Choroid plexus epithelial cell (primary cell): Measurements from ENCODE around the gene RET.

ENCODE experiments used
- DNase-seq: peaks from one replicate; pipeline ENCODE4 v3.0.0-alpha.2; 2010; ENCODE audit warnings: low read depth
- H3K4me3 ChIP-seq: 2 replicates; pipeline ENCODE4 v1.5.1; 2011; ENCODE audit warnings: low read depth, mild to moderate bottlenecking, control low read depth, low read length, moderate library complexity
- TF ChIP-seq, protein P1 (sequence below): conservative IDR thresholded peaks from 2 replicates; pipeline ENCODE4 v1.5.1; 2011; ENCODE audit warnings: low read depth, mild to moderate bottlenecking, control low read depth, inconsistent platforms, low read length, moderate library complexity

Gene RET

DNA sequence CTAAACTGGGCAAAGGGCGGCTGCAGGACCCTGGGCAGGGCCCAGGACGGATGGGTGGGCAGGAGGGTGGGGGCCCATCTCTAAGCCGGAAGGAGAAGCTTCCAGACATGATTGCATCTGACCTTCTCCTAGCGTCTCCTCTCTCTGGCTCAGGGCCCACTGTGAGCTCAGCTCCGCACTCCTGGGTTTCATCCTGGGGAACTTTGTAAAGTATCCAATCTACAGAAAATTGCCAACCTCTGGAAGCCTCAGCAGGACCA is 8.8 kb upstream of the RET start:
- TF ChIP-seq, protein P1, sequence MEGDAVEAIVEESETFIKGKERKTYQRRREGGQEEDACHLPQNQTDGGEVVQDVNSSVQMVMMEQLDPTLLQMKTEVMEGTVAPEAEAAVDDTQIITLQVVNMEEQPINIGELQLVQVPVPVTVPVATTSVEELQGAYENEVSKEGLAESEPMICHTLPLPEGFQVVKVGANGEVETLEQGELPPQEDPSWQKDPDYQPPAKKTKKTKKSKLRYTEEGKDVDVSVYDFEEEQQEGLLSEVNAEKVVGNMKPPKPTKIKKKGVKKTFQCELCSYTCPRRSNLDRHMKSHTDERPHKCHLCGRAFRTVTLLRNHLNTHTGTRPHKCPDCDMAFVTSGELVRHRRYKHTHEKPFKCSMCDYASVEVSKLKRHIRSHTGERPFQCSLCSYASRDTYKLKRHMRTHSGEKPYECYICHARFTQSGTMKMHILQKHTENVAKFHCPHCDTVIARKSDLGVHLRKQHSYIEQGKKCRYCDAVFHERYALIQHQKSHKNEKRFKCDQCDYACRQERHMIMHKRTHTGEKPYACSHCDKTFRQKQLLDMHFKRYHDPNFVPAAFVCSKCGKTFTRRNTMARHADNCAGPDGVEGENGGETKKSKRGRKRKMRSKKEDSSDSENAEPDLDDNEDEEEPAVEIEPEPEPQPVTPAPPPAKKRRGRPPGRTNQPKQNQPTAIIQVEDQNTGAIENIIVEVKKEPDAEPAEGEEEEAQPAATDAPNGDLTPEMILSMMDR, result no peak
- H3K4me3 ChIP-seq, result no peak overlapping the region
- no peak for DNase-seq

DNA sequence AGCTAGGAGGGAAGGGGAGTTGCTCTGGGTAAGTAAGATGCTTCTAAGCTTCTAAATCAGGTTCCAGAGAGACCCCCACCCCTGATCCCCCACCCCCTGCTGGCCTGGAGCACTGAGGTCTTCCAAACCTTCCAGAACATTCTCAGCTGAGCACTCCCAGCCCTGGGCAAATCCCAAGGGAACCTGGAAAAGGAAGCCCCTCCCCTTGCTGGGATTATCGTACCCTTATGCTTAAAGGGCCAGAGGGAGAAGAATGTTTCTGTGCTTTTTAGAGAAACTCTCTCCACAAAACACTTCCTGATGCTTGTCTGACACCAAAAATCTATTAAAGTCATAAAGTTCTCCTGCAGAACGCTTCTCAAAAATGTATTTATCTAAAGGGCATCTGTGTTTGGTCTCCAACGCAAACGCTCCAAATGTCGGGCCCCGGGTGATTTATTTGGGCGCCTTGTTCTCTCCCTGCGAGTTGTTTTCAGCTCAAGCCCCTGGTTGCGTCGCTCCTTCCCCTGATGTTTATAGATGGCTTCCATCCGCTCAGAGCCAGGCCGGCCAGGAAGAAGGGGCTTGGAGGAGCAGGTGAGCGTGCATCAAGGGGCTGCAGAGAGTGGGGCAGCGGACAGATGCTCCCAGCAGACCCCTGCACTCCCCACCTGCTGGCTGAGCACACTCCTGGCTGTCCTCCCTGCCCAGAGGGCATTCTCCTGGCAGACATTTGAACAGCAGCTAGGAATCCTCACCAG is 8.2 kb upstream of the RET start:
- TF ChIP-seq, protein P1, result no peak
- no peak for DNase-seq
- H3K4me3 ChIP-seq, result no peak overlapping the region

DNA sequence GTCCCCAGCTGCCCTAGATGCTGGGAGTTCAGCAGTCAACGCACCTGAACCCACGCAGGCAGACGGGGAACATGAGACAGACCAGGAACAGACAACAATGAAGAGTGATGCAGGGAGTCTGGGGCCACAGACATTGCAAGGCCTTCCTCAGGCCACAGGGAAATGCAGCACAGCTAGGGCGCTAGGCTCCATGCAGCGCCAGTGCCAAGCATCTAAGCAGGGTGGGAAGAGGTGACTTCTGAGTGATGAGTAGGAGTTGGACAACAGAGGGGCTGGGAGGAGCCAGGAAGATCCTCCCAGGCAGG is 7.7 kb upstream of the RET start:
- TF ChIP-seq, protein P1, result no peak
- no peak for DNase-seq
- H3K4me3 ChIP-seq, result no peak overlapping the region

DNA sequence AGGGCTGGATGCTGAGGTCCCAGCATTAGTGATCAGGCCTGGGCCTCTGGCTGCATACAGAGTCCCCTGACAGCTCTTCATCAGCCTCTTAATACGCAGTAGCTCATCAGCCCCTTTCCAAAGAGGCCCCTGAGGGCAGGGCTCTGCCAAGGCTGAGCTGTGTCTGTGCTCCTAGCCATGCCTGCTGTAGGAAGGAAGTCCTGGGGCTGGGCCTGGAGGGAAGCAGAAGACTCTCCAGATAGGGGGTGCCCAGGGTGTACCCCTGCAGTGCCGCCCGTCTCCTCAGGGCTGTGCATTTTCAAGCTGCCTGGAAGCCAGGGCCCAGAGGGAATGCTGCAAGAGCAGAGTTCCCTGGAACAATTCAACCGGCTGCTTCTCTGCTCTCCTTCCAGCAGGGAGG is 7.3 kb upstream of the RET start:
- no peak overlapping the region for H3K4me3 ChIP-seq
- TF ChIP-seq, protein P1, result no peak
- DNase-seq, result no peak

DNA sequence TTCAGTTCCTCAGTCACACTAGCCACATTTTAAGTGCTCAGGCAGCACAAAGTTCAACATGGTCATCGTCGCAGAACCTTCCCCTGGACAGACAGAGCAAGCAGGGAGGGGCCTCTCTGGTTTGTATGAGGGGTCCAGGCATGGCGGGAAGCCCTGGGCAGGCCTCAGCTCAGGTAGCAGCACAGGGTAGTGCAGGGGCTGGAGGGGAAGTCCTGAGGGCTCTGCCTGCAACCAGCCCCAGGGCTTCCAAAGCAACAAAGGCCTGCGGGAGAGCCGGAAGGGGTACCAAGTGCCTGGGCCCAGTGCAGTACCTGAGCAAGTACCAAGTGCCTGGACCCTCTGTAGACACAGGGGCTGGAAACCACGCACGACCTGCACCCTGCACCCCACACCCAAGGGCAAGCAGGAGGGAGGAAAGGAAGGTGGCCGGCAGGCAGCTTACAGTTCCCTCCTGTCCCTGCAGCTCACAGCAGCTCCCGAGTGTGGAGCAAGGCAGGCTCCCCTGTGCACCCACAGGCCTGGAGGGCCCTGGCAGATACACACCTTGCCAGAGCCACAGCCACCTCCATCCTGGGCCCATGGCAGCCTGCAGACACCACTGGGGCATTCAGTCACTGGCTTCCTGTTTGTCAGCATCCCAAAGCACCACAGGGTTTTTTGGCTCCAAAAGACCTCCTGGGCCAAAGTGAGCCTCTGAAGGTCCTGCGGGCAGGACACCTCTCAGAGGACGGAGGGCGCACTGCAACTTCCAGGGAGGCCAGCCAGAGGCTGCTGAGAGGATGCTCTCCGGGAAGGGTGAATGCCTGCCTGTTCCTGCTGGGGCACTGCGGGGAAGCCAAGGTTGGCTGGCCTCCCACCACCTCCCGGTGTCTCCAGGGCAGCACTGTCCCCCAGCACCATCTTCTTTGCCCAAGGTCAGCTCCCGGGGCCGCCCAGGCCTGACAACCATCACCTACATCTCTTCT is 6.5 kb upstream of the RET start:
- no peak overlapping the region for H3K4me3 ChIP-seq
- TF ChIP-seq, protein P1, result no peak
- no peak for DNase-seq

DNA sequence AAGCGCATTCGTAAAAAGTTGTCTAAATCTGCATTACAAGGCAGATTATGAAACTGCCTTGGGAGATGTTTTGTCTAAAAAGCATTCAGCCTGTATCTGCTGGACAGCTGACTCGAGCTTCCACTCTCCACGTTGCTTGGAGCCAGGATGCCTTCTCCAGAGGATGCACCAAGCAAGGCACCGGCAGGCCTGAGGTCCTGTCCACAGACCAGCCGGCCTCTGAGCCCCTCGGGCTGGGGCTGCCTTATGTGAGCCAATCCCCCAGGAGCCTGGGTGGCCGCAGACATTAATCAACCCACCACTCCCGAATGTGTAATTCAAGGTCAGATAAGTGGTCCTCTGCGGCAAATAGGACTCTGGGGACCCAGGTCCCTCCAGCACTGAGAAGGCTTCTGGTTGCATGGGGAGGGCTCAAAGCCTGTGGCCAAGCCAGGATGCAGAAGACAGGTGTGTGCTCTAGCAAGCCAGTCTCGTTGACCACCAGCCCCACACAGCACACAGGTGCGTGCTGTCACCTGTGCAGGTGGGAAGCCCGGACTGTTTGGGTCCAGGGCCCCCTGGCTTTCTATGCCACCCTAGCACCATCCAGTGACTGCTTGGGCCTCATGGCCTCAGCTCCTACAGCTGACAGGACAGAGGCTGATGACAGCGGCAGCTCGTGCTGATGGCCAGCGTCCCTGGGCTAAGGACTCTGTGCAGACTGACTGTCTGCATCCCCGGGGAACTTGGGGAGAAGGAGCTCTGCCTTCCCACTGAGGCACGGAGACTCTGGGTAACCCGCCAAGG is 4.8 kb upstream of the RET start:
- H3K4me3 ChIP-seq, result no peak overlapping the region
- DNase-seq, result no peak
- TF ChIP-seq, protein P1, result no peak
